ENCODE results near the gene TUBGCP5.
"Not testable (repeated sequence)": the region's sequence is repeated elsewhere in the genome, so short reads cannot be mapped to it uniquely, and the experiment has no call there.

TUBGCP5 gene

DNA sequence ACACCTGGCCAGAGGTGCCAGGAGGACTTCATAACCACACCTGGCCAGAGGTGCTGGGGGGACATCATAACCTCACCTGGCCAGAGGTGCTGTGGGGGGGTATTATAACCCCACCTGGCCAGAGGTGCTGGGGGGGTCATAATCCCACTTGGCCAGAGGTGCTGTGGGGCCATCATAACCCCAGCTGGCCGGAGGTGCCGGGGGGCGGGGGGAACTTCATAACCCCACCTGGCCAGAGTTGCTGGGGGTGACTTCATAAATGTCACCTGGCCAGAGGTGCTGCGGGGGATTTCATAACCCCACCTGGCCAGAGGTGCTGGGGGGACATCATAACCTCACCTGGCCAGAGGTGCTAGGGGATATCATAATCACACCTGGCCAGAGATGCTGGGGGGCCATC is 4.2 kb upstream of the TUBGCP5 start:
- DNase-seq: not testable (repeated sequence)

DNA sequence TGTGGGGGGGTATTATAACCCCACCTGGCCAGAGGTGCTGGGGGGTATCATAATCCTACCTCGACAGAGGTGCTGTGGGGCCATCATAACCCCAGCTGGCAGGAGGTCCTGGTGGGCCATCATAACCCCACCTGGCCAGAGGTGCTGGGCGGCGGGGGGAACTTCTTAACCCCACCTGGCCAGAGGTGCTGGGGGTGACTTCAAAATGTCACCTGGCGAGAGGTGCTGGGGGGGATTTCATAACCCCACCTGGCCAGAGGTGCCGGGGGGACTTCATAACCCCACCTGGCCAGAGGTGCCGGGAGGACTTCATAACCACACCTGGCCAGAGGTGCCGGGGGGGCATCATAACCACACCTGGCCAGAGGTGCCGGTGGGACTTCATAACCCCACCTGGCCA is 2.4 kb upstream of the TUBGCP5 start:
- DNase-seq: not testable (repeated sequence)

DNA sequence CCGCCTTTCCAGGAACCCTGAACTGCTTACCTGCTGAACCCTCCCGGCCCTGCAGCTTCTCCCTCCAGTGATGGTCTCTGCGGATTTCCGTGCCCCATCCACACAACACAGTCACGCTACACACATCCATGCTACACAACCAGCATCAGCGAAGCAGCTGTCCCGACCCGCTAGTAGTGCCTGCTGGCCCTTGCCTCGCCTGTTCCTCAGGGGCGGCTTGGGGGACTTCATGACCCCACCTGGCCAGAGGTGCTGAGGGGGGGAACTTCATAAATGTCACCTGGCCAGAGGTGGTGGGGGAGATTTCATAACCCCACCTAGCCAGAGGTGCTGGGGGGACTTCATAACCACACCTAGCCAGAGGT is 530 bp upstream of the TUBGCP5 start:
- DNase-seq: peak in 3 of 56 donors; percentile 44 to 58 (median 46)

DNA sequence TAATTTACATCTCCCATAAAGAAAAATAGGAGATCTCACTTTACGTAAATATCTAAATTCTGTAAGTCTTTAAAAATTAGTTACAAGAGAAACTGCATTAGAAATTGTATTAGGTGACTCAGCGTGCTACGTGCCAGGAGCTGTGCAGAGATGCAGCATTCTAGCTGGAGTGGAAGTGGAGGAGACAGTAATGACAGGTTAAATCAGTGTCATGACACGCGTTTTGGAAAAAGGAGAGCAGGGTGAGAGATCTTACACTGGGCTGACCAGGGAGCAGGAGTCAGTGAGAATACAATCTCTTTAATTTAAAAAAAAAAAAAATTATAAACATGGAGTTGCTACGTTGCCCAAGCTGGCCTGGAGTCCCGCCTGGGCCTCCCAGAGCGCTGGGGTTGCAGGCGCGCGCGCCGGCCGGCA is 635 bp downstream of the TUBGCP5 start:
- DNase-seq: peak in 3 of 56 donors; percentile 18 to 58 (median 31)

DNA sequence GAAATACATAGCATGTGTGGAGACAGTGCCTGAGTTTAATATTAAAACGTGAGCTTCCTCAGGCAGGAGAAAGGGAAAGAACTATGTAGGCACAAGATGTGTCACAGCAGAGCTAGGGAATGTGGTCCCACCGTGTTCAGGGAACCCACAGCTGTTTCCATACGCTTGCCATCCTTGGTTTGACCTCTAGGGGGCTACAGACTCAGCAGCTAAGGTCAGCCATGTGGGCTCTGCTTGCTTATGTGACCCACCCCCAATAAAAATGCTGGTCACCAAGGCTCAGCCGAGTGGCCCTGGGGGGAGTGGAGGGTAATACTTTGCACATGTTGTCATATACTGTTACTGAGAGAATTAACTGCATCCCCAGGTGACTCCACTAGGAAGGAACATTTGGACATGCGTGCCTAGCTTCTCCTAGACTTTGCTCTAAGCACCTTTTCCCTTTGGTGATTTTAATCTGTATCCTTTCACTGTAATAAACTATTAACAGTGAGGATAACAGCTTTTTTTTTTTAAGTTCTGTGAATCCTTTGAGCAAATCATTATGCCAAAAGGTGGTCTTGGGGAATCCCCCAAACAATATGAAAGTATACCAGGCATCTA is 3.3 kb downstream of the TUBGCP5 start:
- DNase-seq: peak in 6 of 56 donors; percentile 3 to 38 (median 14)

DNA sequence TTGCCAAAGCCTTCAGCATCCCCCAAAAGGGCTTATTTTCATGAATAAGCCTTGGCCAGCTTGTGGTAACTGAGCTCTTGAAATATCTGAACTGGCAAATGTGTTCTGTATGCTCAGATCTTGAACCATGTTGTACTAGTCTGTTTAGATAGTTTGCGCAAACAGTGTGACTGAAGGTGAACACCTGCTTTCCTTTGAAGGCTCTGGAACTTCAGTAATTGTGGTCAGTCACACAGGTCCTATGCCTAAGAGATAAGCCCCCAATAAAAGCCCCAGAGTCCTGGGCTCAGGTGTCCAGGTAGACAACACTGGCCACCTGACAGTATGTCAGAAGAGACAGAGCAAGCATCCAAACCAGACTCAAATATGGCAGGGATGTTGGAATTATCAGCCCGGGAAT is 5.4 kb downstream of the TUBGCP5 start:
- no peak for DNase-seq

DNA sequence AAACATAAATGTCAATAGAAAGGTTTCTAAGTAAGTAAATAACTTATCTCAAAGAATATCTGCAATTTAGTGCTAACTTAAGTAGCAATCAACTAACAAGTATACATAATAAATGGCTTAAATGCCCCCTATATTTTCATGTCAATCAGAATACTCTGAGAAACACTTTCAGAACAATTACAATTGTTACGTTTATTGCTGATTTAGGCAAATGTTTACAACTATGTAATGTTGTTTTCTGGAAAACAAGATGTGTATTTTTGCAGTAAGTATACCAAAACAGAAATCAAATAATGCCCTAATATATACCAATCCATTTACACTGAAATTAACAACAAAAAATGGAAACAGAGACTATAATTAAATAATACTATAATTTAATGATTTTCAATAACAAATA is 13.2 kb downstream of the TUBGCP5 start:
- no peak for DNase-seq

GRCh38 chr15:23022156-23022555 is 17.2 kb downstream of the TUBGCP5 start:
- DNase-seq: no peak

- no peak for DNase-seq
Measured at GRCh38 chr15:23014394-23015000, 24.9 kb downstream of the TUBGCP5 start.

GRCh38 chr15:23013681-23014080 is 25.7 kb downstream of the TUBGCP5 start:
- no peak for DNase-seq

GRCh38 chr15:23012616-23013015 is 26.8 kb downstream of the TUBGCP5 start:
- DNase-seq: not testable (repeated sequence)

DNA sequence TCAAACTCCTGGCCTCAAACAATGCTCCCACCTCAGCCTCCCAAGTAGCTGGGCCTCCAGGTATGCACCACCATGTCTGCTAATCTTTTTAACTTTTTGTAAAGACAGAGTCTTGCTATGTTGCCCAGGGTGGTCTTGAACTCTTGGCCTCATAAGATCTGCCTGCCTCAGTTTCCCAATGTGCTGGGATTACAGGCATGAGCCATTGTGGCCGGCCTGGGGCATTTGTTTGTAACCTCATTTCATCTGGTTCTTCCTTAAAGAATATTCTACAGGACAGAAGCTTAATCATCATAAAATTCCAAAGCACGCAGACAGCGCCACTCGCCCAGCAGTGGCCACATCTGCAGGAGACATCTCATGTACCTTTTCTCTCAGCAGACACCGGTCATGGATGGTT is 35.6 kb downstream of the TUBGCP5 start:
- no peak for DNase-seq

DNA sequence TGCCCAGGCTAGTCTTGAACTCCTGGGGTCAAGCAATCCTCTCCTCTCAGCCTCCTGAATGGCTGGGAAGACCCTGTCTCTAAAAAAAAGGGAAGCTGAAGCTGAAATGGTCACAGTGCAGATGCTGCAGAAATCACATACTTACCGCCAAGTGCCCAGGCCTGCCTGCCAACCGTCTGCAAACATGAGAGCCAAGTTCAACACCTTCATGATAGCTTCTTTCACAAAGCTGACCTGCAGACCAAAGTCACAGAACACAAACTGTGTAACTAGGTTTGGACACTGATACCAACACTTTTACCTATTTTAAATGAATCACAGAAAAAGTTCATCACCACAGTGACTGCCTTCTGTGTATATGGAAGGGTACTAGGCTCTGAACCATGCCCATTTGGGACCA is 36.4 kb downstream of the TUBGCP5 start:
- no peak for DNase-seq

- no peak for DNase-seq
Measured at GRCh38 chr15:22995795-22996194, 43.6 kb downstream of the TUBGCP5 start.

DNA sequence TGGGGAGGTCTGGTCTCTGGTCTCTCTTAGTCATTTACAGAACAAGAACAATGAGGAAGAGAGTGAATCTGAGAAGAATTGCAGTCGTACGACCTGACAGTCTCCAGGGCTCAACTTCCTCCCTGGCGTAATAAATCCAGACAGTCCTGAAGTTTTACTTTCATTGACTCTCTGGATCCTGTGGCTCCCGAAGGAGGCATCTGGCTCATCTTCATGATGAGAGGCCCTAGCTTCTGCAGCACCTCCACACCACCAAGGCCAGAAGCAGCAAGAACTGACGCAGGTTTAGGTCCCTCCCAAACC is 47.4 kb downstream of the TUBGCP5 start:
- DNase-seq: no peak

DNA sequence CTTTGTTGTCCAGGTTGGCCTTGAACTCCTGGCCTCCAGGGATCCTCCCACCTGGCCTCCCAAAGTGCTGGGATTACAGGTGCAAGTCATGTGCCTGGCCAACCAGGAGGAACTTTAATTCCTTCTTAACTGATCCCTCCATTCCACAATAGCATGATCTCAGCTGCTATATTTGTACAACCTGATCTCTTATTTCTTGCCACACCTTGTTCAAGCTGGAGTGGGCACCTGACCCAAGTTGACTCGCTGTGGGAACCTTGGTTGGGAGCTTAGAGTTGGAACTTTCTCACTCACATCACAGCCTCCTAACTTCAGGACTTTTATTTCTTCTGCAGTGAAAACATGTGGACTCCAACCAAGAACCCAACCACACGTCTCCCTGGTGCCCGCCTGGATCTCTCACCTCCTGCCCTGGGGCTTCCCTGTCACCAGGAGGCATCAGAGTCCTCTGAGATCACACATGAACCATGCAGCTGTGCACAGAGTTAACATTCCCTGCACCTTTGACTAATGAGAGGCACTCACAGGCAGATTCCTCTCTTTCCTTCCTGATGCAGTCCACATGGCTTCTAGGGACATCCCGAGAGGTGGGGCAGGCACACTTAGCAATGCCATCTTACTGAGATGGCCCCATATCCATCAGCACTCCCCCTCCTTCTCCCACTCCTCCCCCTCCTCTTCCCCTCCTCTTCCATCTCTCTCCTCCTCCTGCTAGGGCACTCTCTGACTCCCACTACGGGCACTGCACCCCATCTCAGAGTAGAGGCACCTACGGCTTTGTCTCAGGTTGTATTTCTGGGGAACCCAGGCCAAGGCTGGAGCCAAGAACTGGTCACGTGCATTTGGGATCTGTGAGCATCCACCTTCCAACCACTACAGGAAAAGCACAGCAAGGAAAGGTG is 49.5 kb downstream of the TUBGCP5 start:
- no peak for DNase-seq

GRCh38 chr15:22988811-22989210 is 50.6 kb downstream of the TUBGCP5 start:
- no peak for DNase-seq

GRCh38 chr15:22981931-22982330 is 57.4 kb downstream of the TUBGCP5 start:
- DNase-seq: not testable (repeated sequence)

- no peak for DNase-seq
Measured at GRCh38 chr15:22981051-22981840, 58.1 kb downstream of the TUBGCP5 start.

- peak in 34 of 56 donors; percentile 3 to 72 (median 34) for DNase-seq
Measured at GRCh38 chr15:22980189-22981050, 58.9 kb downstream of the TUBGCP5 start, which contains the start of gene CYFIP1. TSS of gene CYFIP1 (minus strand) at chr15:22980368. CDS start at chr15:22947285, 33,083 bp downstream.

All from nucleus accumbens (tissue), 56 donors.